Measurements from ENCODE around the gene IDH3A.

Gene IDH3A

DNA sequence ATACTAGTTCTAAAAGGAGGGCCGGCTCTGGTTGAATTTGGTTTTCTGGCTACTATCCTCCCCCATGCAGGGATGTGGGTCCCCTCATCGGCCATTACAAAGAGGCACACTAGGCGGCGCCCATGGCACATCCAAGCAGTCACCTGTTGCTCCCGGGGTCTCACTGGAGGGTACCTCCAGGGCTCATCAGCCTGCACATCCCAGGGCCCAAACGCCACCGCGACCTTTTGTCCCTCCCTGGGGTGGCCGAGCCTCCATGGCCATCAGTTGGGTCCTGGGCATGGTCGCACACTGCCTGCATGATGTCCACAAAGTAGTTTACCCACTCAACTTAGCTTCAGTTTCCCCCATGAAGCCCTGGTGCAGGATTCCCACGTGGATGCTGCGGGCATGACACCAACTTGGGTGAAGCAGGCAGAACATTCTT lies 28.3 kb downstream of the IDH3A start:
- Histone ChIP-seq H3K4me2 (ENCODE audit: low read depth, low read length, poor library complexity, severe bottlenecking) (no peak overlapping the region), H3F3A (ENCODE audit: insufficient read depth) (no peaks in the 10 kb centered on the region), H2AFZ (ENCODE audit: low read depth, low read length, severe bottlenecking) (no peak overlapping the region), H3K9ac (ENCODE audit: low read length) (no peak overlapping the region), H3K27ac (ENCODE audit: low read depth, low read length) (no peak overlapping the region), H4K20me1 (ENCODE audit: low read depth, low read length) (no peaks in the 10 kb centered on the region), H3K9me2 (replicated peaks; ENCODE audit: insufficient read depth, low read length) (no peaks in the 10 kb centered on the region), H3K36me3 (ENCODE audit: low read length) (no peaks in the 10 kb centered on the region), H3K9me3 (ENCODE audit: insufficient read depth, low read length) (no peaks in the 10 kb centered on the region), H3K27me3 (ENCODE audit: low read length) (no peaks in the 10 kb centered on the region), H3K79me2 (ENCODE audit: insufficient read depth, low read length) (no peaks in the 10 kb centered on the region), H3K4me3 (ENCODE audit: insufficient read depth, low read length, poor library complexity, severe bottlenecking) (no peak overlapping the region)
- no peak for TF ChIP-seq EZH2phosphoT487 (conservative IDR thresholded peaks at IDR 0.05; ENCODE audit: low read length)
- TF ChIP-seq, protein P1, sequence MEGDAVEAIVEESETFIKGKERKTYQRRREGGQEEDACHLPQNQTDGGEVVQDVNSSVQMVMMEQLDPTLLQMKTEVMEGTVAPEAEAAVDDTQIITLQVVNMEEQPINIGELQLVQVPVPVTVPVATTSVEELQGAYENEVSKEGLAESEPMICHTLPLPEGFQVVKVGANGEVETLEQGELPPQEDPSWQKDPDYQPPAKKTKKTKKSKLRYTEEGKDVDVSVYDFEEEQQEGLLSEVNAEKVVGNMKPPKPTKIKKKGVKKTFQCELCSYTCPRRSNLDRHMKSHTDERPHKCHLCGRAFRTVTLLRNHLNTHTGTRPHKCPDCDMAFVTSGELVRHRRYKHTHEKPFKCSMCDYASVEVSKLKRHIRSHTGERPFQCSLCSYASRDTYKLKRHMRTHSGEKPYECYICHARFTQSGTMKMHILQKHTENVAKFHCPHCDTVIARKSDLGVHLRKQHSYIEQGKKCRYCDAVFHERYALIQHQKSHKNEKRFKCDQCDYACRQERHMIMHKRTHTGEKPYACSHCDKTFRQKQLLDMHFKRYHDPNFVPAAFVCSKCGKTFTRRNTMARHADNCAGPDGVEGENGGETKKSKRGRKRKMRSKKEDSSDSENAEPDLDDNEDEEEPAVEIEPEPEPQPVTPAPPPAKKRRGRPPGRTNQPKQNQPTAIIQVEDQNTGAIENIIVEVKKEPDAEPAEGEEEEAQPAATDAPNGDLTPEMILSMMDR (IDR thresholded peaks at IDR 0.05; ENCODE audit: insufficient read depth, low read length, poor library complexity, severe bottlenecking) = peak; percentile 80

DNA sequence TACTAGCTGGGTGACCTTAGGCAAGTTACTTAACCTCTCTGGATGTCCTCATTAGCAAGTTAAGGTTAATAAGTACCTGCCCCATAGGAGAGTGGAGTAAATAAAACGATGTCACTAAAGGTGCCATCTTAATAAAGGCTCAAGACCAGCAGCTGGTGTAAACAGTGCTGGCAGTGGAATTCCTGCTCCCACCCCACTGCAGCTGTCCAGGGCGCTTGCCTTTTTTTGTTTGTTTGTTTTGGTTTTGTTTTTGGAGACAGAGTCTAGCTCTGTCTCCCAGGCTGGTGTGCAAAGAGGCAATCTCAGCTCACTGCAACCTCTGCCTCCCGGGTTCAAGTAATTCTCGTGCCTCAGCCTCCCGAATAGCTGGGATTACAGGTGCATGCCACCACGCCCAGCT lies 28.9 kb downstream of the IDH3A start:
- no peaks in the 10 kb centered on the region for H3F3A ChIP-seq (ENCODE audit: insufficient read depth)
- H3K79me2 ChIP-seq (ENCODE audit: insufficient read depth, low read length) = no peaks in the 10 kb centered on the region
- H3K9me2 ChIP-seq (replicated peaks; ENCODE audit: insufficient read depth, low read length) = no peaks in the 10 kb centered on the region
- H3K27ac ChIP-seq (ENCODE audit: low read depth, low read length) = no peak overlapping the region
- H3K36me3 ChIP-seq (ENCODE audit: low read length) = no peaks in the 10 kb centered on the region
- TF ChIP-seq EZH2phosphoT487 (conservative IDR thresholded peaks at IDR 0.05; ENCODE audit: low read length) = no peak
- TF ChIP-seq, protein P1 (IDR thresholded peaks at IDR 0.05; ENCODE audit: insufficient read depth, low read length, poor library complexity, severe bottlenecking) = no peak
- no peaks in the 10 kb centered on the region for H3K9me3 ChIP-seq (ENCODE audit: insufficient read depth, low read length)
- H3K27me3 ChIP-seq (ENCODE audit: low read length) = no peaks in the 10 kb centered on the region
- no peak overlapping the region for H3K4me2 ChIP-seq (ENCODE audit: low read depth, low read length, poor library complexity, severe bottlenecking)
- H2AFZ ChIP-seq (ENCODE audit: low read depth, low read length, severe bottlenecking) = no peak overlapping the region
- no peak overlapping the region for H3K9ac ChIP-seq (ENCODE audit: low read length)
- H4K20me1 ChIP-seq (ENCODE audit: low read depth, low read length) = no peaks in the 10 kb centered on the region
- H3K4me3 ChIP-seq (ENCODE audit: insufficient read depth, low read length, poor library complexity, severe bottlenecking) = no peak overlapping the region

DNA sequence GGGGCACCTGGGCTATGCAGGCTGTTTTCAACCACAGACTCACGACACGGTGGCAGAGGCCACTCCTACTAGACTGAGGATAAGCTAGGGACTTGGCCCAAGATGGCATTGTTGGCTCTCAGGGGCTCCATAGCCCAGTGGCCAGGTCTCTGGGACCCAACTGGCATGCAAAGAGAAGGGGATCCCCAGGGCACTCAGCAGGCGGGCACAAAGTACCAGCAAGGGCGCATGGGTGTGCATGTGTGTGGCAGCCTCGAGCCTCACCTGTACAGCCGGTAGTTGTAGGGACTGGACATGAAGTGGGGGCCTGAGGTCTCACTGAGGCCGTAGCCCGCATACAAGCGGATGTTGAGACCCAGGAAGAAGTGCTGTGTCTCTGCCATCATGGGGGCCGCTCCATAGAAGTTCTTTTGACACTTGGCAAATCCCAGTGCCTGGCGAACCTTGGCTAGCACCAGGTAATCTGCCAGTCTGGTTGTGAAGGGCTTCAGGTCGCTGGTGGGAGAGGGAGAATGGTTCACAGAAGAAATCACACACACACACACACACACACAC lies 30.2 kb downstream of the IDH3A start:
- Histone ChIP-seq H3K4me3 (ENCODE audit: insufficient read depth, low read length, poor library complexity, severe bottlenecking) (no peak overlapping the region), H3K27ac (ENCODE audit: low read depth, low read length) (no peak overlapping the region), H4K20me1 (ENCODE audit: low read depth, low read length) (no peaks in the 10 kb centered on the region), H3K79me2 (ENCODE audit: insufficient read depth, low read length) (no peaks in the 10 kb centered on the region), H2AFZ (ENCODE audit: low read depth, low read length, severe bottlenecking) (no peak overlapping the region), H3K9me3 (ENCODE audit: insufficient read depth, low read length) (no peaks in the 10 kb centered on the region), H3K4me2 (ENCODE audit: low read depth, low read length, poor library complexity, severe bottlenecking) (no peak overlapping the region), H3F3A (ENCODE audit: insufficient read depth) (no peaks in the 10 kb centered on the region), H3K27me3 (ENCODE audit: low read length) (no peaks in the 10 kb centered on the region), H3K9ac (ENCODE audit: low read length) (no peak overlapping the region), H3K36me3 (ENCODE audit: low read length) (no peaks in the 10 kb centered on the region), H3K9me2 (replicated peaks; ENCODE audit: insufficient read depth, low read length) (no peaks in the 10 kb centered on the region)
- TF ChIP-seq EZH2phosphoT487 (conservative IDR thresholded peaks at IDR 0.05; ENCODE audit: low read length) = no peak
- TF ChIP-seq, protein P1 (IDR thresholded peaks at IDR 0.05; ENCODE audit: insufficient read depth, low read length, poor library complexity, severe bottlenecking) = no peak
